Subcutaneous abdominal adipose tissue (tissue), 5 donors: ENCODE data around the gene STARD10.

Source experiments
- H3K27ac ChIP-seq: one replicate; pipeline ENCODE4 v1.7.0; 2013; ENCODE audit warnings: low read depth, mild to moderate bottlenecking, inconsistent platforms, low read length, moderate library complexity
- H3K27me3 ChIP-seq, 5 donors: one replicate each; pipeline ENCODE4 v1.7.0; 2013; ENCODE audit warnings: low read length in 5 of 5, inconsistent platforms in 1 of 5; ENCODE audit not compliant: control insufficient read depth in 5 of 5, insufficient read depth in 4 of 5
- H3K36me3 ChIP-seq, 5 donors: one replicate each; pipeline ENCODE4 v1.7.0; 2013; ENCODE audit warnings: low read length in 5 of 5; ENCODE audit not compliant: control insufficient read depth in 5 of 5, insufficient read depth in 5 of 5
- H3K4me1 ChIP-seq, 5 donors: one replicate each; pipeline ENCODE4 v1.7.0; 2013; ENCODE audit warnings: low read length in 5 of 5, mild to moderate bottlenecking in 3 of 5, moderate library complexity in 1 of 5; ENCODE audit not compliant: control insufficient read depth in 5 of 5, insufficient read depth in 5 of 5
- H3K4me3 ChIP-seq, 5 donors: one replicate each; pipeline ENCODE4 v1.7.0; 2013; ENCODE audit warnings: low read length in 5 of 5, low read depth in 1 of 5
- H3K9ac ChIP-seq, 5 donors: one replicate each; pipeline ENCODE4 v1.7.0; 2013; ENCODE audit warnings: low read length in 5 of 5, mild to moderate bottlenecking in 4 of 5, moderate library complexity in 3 of 5
- H3K9me3 ChIP-seq, 5 donors: one replicate each; pipeline ENCODE4 v1.7.0; 2013; ENCODE audit warnings: low read length in 5 of 5; ENCODE audit not compliant: control insufficient read depth in 5 of 5
- donor health status: healthy.
- donor health status: healthy.
- donor health status: healthy.
- donor health status: healthy.
- donor health status: healthy.

The STARD10 gene

DNA sequence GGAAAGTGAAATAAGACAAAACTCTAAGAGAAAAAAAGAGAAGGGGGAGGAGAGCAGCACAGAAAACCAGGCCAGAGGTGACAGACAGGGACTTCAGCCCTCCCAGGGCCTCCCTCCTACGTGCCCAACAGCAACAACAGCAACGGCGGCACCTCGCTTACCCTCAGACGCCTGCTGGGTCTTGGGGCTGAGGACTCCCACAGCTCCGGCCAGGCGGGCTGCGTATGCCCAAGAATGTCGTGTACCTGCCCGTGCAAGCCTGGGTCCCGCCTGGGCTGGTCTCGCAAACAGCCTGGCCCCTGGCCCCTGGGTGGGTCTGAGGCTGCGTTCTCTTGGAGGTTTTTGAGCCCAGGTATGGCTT is 72.2 kb downstream of the STARD10 start:
- Histone ChIP-seq H3K27ac (peak overlapping the region; percentile 98), H3K36me3 (peaks cover 0 to 34% (median 16%) of the 10 kb centered on the region in 5 donors), H3K4me3 (peak overlapping the region; percentile 74 to 96 (median 81)), H3K27me3 (no peaks in the 10 kb centered on the region), H3K9me3 (no peaks in the 10 kb centered on the region), H3K9ac (peak overlapping the region; percentile 84 to 94 (median 90)), H3K4me1 (peaks cover 21 to 77% (median 59%) of the 10 kb centered on the region in 5 donors)

DNA sequence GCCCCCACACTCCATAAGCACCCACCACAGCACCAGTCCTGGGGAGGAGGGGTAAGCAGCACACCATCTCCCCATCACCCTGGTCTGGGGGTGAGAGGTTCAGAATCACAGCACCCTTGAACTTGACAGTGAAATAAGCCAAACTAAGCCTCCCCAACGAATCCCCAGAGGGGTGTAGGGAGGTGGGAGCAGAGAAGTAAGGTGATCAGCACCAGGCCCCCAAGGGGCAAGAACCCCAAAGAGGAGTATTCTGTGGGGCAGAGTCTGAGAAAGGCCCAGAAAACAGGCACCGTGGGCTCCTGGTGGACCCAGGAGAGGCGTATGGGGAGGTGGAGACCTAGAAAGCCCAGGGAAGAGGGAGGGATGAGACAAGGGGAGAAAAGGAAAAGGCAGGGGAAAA is 72.6 kb downstream of the STARD10 start:
- Histone ChIP-seq H3K36me3 (peaks cover 0 to 35% (median 16%) of the 10 kb centered on the region in 5 donors), H3K9ac (peak overlapping the region; percentile 84 to 94 (median 90)), H3K27ac (peak overlapping the region; percentile 98)

DNA sequence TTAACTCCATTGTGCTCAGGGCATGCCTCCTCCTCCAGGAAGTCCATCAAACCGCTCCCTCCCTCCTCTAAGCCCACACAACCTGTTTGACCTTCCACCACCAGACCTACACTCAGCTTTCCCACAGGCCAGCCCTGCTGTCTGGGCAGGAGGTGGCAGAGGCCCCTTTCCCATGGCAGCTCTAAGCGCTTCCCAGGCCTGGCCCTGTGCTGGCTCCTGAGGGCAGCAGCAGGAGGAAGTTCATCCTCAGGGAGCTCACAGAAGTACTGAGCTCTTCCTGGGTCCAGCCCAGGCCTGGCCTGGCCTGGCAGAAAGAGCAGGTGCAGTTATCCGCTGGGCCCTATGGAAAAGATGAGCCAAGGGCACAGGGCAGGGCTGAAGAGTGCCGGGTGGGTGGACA is 73.1 kb downstream of the STARD10 start:
- Histone ChIP-seq H3K36me3 (peaks cover 0 to 31% (median 13%) of the 10 kb centered on the region in 5 donors), H3K27me3 (no peaks in the 10 kb centered on the region), H3K4me3 (peak overlapping the region; percentile 74 to 96 (median 81)), H3K27ac (peak overlapping the region; percentile 98), H3K9me3 (no peaks in the 10 kb centered on the region), H3K4me1 (peaks cover 21 to 82% (median 63%) of the 10 kb centered on the region in 5 donors), H3K9ac (peak overlapping the region; percentile 84 to 94 (median 90))

More for the DNA sequence above, 72.6 kb downstream of the STARD10 start:
- H3K9me3 ChIP-seq = no peaks in the 10 kb centered on the region
- peak overlapping the region; percentile 74 to 96 (median 81) for H3K4me3 ChIP-seq
- peaks cover 21 to 81% (median 61%) of the 10 kb centered on the region in 5 donors for H3K4me1 ChIP-seq
- H3K27me3 ChIP-seq = no peaks in the 10 kb centered on the region

DNA sequence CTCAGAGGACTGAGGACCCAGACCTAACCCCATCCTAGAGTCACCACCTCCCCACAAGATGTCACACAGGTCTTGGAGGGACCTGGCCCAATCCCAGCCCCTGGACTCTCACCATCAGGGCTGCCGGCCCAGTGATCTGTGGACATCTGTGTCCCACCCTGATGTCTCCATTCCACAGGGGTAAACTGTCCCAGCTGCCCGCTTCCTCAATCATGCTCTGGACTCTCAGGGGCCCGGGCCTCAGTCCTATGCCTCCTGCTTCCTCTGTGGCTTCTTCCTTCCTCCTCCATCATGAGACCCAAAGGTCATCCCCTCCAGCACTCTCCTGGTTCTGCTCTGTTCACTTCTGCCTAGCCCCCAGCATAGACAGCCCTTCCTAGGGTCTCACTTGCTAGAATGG is 73.8 kb downstream of the STARD10 start:
- H3K4me1 ChIP-seq = peaks cover 21 to 82% (median 62%) of the 10 kb centered on the region in 5 donors
- no peaks in the 10 kb centered on the region for H3K27me3 ChIP-seq
- peak overlapping the region; percentile 98 for H3K27ac ChIP-seq
- H3K4me3 ChIP-seq = peak overlapping the region; percentile 74 to 96 (median 81)
- peak overlapping the region in 4 of 5 donors; percentile 7 to 94 (median 88) for H3K9ac ChIP-seq
- no peaks in the 10 kb centered on the region for H3K9me3 ChIP-seq
- H3K36me3 ChIP-seq = peaks cover 0 to 32% (median 14%) of the 10 kb centered on the region in 5 donors

DNA sequence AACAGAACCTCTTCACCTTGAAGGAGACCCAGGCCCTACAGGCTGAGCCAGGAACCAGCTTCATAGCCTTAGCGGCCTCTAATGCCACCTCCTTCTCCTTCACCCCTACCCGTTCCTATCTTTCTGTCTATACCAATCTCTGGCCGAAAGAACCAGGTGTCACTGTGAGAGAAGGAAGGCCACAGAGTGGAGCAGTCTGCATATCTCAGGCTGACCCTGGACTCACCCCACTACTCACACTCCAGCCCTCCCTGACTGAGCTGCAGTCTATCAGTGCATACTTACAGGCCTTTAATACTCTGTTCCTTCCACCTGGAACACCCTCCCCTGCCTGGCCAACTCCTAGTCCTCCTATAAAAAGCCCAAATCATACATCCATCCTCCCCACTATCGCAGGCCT is 74.3 kb downstream of the STARD10 start:
- H3K4me1 ChIP-seq = peaks cover 21 to 84% (median 64%) of the 10 kb centered on the region in 5 donors
- H3K27me3 ChIP-seq = no peaks in the 10 kb centered on the region
- H3K9ac ChIP-seq = peak overlapping the region in 4 of 5 donors; percentile 7 to 94 (median 88)
- H3K9me3 ChIP-seq = no peaks in the 10 kb centered on the region
- peak overlapping the region; percentile 10 to 95 (median 74) for H3K4me3 ChIP-seq
- peak overlapping the region; percentile 98 for H3K27ac ChIP-seq
- peaks cover 0 to 37% (median 15%) of the 10 kb centered on the region in 5 donors for H3K36me3 ChIP-seq

DNA sequence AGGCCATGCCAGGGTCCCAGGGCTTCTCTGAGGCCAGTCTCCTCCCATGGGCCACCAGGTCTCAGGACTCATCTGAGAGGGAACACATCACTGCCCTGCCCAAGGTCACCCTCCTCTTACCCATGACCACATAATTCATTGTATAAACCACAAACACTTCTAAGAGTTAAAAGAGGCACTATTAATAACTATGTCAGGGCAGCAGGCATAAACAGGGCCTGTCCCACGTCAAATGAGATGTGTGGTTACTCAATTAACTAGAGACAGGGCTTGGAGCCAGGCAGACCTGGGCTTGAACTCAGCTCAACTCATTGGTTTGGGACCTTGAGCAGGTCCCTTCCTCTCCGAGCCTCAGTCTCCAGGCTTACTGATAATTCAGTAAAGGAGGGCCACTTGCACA is 74.7 kb downstream of the STARD10 start:
- Histone ChIP-seq H3K4me3 (peak overlapping the region in 4 of 5 donors; percentile 10 to 95 (median 50)), H3K4me1 (peaks cover 21 to 86% (median 66%) of the 10 kb centered on the region in 5 donors), H3K27ac (peak overlapping the region; percentile 98), H3K9ac (peak overlapping the region in 4 of 5 donors; percentile 7 to 91 (median 46)), H3K9me3 (no peaks in the 10 kb centered on the region), H3K27me3 (no peaks in the 10 kb centered on the region), H3K36me3 (peaks cover 0 to 35% (median 15%) of the 10 kb centered on the region in 5 donors)

DNA sequence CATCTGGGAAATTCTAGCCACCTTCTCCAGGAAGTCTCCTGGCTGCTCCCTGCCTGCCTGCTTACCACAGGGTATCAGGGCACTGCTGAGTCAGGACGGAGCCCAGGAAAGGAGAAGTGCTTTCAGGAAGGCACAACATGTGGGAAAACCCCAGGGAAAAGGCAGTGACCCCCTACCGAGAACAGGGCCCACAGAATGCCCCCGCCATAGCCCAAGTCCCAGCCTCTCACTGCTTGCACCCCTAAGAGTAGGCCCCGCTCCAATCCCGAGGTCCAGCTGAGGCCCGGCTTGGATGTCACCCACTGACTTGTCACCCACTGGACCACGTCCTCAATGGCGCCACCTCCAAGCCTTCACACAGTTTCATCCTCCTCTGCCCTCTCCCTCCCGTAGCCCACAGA is 75.7 kb downstream of the STARD10 start:
- no peak overlapping the region for H3K27ac ChIP-seq
- H3K4me3 ChIP-seq = no peak overlapping the region
- H3K4me1 ChIP-seq = peaks cover 21 to 81% (median 66%) of the 10 kb centered on the region in 5 donors
- no peaks in the 10 kb centered on the region for H3K27me3 ChIP-seq
- H3K36me3 ChIP-seq = peaks cover 0 to 35% (median 19%) of the 10 kb centered on the region in 5 donors
- H3K9me3 ChIP-seq = no peaks in the 10 kb centered on the region
- H3K9ac ChIP-seq = peak overlapping the region in 2 of 5 donors; percentile 17 to 50

DNA sequence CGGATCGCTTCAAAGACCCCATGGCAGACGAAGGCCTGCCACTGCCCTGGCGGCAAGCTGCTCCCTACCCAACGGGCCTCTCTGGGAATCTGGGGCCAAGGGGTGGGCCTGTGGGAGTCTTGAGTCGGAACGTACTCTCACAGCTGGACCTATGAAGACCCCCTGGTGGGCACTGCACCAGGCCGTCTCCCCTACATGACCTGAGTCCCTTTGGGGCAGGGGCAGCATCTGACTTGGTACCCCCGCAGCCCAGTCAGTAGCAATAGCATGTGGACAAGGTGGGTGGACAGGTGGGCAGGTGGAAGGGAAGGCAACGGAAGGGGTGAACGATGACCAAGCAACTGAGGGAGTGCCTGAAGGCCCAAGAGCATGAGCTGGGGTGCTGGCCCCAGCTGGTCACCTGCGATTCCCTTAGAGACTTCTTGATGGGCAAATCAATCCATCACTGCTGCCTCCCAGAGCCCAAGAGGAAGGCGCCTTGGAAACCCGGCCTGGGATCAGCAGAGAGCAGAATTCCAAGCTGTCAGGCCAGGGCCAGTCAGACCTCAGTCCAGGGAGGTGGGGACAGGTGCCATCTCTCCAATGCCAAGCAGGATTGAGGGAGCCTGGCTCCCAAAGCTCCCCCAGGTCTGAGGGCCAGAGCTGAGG is 76.9 kb downstream of the STARD10 start:
- no peaks in the 10 kb centered on the region for H3K9me3 ChIP-seq
- no peak overlapping the region for H3K4me3 ChIP-seq
- no peak overlapping the region for H3K27ac ChIP-seq
- peaks cover 21 to 82% (median 66%) of the 10 kb centered on the region in 5 donors for H3K4me1 ChIP-seq
- H3K27me3 ChIP-seq = no peaks in the 10 kb centered on the region
- peaks cover 0 to 42% (median 21%) of the 10 kb centered on the region in 5 donors for H3K36me3 ChIP-seq
- H3K9ac ChIP-seq = no peak overlapping the region

DNA sequence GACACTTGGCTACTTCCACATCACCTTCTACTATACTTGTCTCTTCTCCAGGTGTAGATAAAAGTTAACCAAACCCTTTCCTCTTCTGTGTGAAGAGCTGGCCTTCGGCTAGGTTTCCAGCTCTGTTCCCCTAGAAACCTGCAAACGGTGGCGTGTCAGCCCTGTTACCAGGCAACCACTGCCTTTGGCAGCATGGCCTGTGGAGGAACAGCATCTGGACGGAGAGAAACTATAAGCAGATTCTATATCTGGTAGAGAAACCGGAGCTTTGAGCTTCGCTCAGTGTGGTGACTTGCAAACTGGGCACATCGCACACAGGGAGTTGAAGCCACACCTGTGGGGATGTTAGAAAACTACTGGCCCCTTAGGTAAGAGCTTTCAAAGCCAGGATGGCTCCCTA is 77.6 kb downstream of the STARD10 start:
- Histone ChIP-seq H3K27me3 (no peaks in the 10 kb centered on the region), H3K27ac (no peak overlapping the region), H3K36me3 (peaks cover 0 to 48% (median 27%) of the 10 kb centered on the region in 5 donors), H3K4me3 (no peak overlapping the region), H3K9ac (no peak overlapping the region), H3K9me3 (no peaks in the 10 kb centered on the region), H3K4me1 (peaks cover 21 to 77% (median 61%) of the 10 kb centered on the region in 5 donors)

DNA sequence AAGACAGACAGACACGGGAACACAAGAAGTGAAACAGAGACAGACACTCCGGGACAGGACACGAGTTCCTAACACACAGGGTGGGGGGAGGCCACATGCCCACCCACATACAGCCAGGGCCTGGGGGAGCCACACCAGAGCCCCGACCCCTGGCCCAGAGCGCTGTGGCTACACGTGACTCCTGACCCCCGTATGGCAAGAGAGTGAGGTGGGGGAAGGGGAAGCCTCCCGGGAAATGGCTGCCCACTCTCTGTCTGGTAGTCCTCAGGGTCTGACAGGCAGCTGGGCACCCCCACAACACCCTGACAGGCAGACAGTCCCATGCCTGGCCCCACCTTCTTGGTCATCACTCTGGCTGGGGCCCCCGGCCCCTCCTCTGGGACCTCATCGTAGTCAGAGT is 81.0 kb downstream of the STARD10 start:
- no peaks in the 10 kb centered on the region for H3K9me3 ChIP-seq
- no peaks in the 10 kb centered on the region for H3K27me3 ChIP-seq
- peak overlapping the region; percentile 50 for H3K27ac ChIP-seq
- H3K4me3 ChIP-seq = peak overlapping the region in 2 of 5 donors; percentile 11 to 34
- H3K4me1 ChIP-seq = peaks cover 0 to 43% (median 27%) of the 10 kb centered on the region in 5 donors
- H3K9ac ChIP-seq = peak overlapping the region in 3 of 5 donors; percentile 11 to 63 (median 56)
- peaks cover 0 to 80% (median 56%) of the 10 kb centered on the region in 5 donors for H3K36me3 ChIP-seq
